HG03060 (cell line): ENCODE measurements around the gene ERG.

Experiments used
- ATAC-seq: cut with Tn5 transposase; IDR thresholded peaks from one replicate; pipeline ENCODE4 v1.9.1; 2021; ENCODE audit warnings: low read depth, moderate number of reproducible peaks; ENCODE audit not compliant: unreplicated experiment

The ERG gene

GRCh38 chr21:38343691-38344090 is 154.6 kb downstream of the ERG start:
- no peak for ATAC-seq

- no peak for ATAC-seq
Measured at GRCh38 chr21:38342739-38343138, 155.5 kb downstream of the ERG start.

- no peak for ATAC-seq
Measured at GRCh38 chr21:38341546-38342012, 156.7 kb downstream of the ERG start.

GRCh38 chr21:38340131-38340530 is 158.1 kb downstream of the ERG start:
- no peak for ATAC-seq

- ATAC-seq = no peak
Measured at GRCh38 chr21:38337793-38338192, 160.5 kb downstream of the ERG start.

- ATAC-seq = no peak
Measured at GRCh38 chr21:38334866-38335265, 163.4 kb downstream of the ERG start.

- ATAC-seq = no peak
Measured at GRCh38 chr21:38333301-38334272, 164.7 kb downstream of the ERG start.

GRCh38 chr21:38330666-38331065 is 167.6 kb downstream of the ERG start:
- no peak for ATAC-seq
